Sigmoid colon (tissue), 4 donors: ENCODE measurements around the gene LSM12.

Experiments
- CTCF ChIP-seq, 4 experiments: fragments of 450-650 bp in 3 of 4; fragments of 200-600 bp in 1 of 4; IDR thresholded peaks; one replicate each; pipeline ENCODE4 v1.5.1; 2016 to 2019; ENCODE audit warnings: antibody characterized with exemption in 4 of 4, mild to moderate bottlenecking in 3 of 4, moderate library complexity in 2 of 4
- EP300 ChIP-seq, 4 donors: sonication (generic); formaldehyde crosslinking; IDR thresholded peaks; one replicate each; pipeline ENCODE4 v1.6.1; 2017; ENCODE audit warnings: antibody characterized with exemption in 4 of 4
- POLR2A ChIP-seq, 2 donors: fragments of 450-650 bp; IDR thresholded peaks; one replicate each; pipeline ENCODE4 v1.6.1; 2016; ENCODE audit warnings: antibody characterized with exemption in 2 of 2, mild to moderate bottlenecking in 2 of 2, moderate library complexity in 2 of 2
- POLR2AphosphoS5 ChIP-seq, 4 donors: sonication (generic); formaldehyde crosslinking; IDR thresholded peaks; one replicate each; pipeline ENCODE4 v1.6.1; 2017; ENCODE audit warnings: antibody characterized with exemption in 4 of 4

GRCh38 chr17:43995150-43995471 lies 71.4 kb downstream of the LSM12 start:
- TF ChIP-seq CTCF (IDR thresholded peaks at IDR 0.05) (no peak), EP300 (IDR thresholded peaks at IDR 0.05) (no peak), POLR2AphosphoS5 (IDR thresholded peaks at IDR 0.05) (no peak), POLR2A (IDR thresholded peaks at IDR 0.05) (no peak)
